ENCODE results near the gene MESD. TPM values are rescaled to one million over a fixed set of nuclear protein-coding genes. Genes with fewer than 3 reads are reported as not detected.

MESD gene
- total RNA-seq, 1 experiment from 2014 or later = 28.2 TPM

DNA sequence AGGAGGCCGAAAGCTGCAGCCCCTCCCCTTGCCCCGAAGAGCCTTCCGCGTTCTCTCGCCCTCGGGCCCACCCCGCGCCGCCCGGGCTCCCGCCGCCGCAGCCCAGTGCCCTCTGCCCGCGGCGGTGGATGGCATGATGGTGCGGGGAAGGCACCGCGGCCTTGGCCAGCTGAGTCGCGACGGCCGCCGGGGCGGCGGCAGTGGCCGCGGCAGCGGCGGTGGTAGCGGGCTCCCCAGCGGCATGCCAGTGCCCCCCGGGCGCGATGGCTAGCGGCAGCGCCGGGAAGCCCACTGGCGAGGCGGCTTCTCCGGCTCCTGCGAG, 12.4 kb upstream of the MESD start:
- ATAC-seq (peak; percentile 24), DNase-seq (ENCODE audit: low read depth, low spot score) (no peak)
- H3K27me3 ChIP-seq (ENCODE audit: control insufficient read depth, insufficient read depth, low read length) = no peaks in the 10 kb centered on the region
- H3K27ac ChIP-seq (ENCODE audit: low read length) = peak overlapping the region; percentile 55
- CTCF ChIA-PET = no interaction called here
- BruUV-seq (replicated peaks) = no TSS peak
- H3K4me3 ChIP-seq (ENCODE audit: low read depth in 2 of 2, low read length in 2 of 2) = peak overlapping the region; percentile 93 to 94
- H3K36me3 ChIP-seq (ENCODE audit: control insufficient read depth, insufficient read depth, low read length) = peaks cover 5% of the 10 kb centered on the region
- H3K4me1 ChIP-seq (ENCODE audit: control insufficient read depth, insufficient read depth, low read length) = peaks cover 35% of the 10 kb centered on the region
- intact Hi-C loops (cut with micrococcal nuclease; ENCODE audit: unreplicated experiment) = no loop called here
- in situ Hi-C loops (cut with HindIII; ENCODE audit: low pct_unique_long_range_greater_than_20kb, low sequenced_read_pairs) = no loop called here
- TF ChIP-seq, protein P1, sequence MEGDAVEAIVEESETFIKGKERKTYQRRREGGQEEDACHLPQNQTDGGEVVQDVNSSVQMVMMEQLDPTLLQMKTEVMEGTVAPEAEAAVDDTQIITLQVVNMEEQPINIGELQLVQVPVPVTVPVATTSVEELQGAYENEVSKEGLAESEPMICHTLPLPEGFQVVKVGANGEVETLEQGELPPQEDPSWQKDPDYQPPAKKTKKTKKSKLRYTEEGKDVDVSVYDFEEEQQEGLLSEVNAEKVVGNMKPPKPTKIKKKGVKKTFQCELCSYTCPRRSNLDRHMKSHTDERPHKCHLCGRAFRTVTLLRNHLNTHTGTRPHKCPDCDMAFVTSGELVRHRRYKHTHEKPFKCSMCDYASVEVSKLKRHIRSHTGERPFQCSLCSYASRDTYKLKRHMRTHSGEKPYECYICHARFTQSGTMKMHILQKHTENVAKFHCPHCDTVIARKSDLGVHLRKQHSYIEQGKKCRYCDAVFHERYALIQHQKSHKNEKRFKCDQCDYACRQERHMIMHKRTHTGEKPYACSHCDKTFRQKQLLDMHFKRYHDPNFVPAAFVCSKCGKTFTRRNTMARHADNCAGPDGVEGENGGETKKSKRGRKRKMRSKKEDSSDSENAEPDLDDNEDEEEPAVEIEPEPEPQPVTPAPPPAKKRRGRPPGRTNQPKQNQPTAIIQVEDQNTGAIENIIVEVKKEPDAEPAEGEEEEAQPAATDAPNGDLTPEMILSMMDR (IDR thresholded peaks at IDR 0.05) = no peak
- TF ChIP-seq POLR2AphosphoS5 (IDR thresholded peaks at IDR 0.05; ENCODE audit: low read depth, low read length) (no peak), SIN3A (IDR thresholded peaks at IDR 0.05; ENCODE audit: borderline replicate concordance, insufficient read depth, low read depth, low read length) (no peak), TCF7L2 (IDR thresholded peaks at IDR 0.05; ENCODE audit: low read depth, low read length) (no peak)
- TF ChIP-seq, protein P2, sequence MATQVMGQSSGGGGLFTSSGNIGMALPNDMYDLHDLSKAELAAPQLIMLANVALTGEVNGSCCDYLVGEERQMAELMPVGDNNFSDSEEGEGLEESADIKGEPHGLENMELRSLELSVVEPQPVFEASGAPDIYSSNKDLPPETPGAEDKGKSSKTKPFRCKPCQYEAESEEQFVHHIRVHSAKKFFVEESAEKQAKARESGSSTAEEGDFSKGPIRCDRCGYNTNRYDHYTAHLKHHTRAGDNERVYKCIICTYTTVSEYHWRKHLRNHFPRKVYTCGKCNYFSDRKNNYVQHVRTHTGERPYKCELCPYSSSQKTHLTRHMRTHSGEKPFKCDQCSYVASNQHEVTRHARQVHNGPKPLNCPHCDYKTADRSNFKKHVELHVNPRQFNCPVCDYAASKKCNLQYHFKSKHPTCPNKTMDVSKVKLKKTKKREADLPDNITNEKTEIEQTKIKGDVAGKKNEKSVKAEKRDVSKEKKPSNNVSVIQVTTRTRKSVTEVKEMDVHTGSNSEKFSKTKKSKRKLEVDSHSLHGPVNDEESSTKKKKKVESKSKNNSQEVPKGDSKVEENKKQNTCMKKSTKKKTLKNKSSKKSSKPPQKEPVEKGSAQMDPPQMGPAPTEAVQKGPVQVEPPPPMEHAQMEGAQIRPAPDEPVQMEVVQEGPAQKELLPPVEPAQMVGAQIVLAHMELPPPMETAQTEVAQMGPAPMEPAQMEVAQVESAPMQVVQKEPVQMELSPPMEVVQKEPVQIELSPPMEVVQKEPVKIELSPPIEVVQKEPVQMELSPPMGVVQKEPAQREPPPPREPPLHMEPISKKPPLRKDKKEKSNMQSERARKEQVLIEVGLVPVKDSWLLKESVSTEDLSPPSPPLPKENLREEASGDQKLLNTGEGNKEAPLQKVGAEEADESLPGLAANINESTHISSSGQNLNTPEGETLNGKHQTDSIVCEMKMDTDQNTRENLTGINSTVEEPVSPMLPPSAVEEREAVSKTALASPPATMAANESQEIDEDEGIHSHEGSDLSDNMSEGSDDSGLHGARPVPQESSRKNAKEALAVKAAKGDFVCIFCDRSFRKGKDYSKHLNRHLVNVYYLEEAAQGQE (IDR thresholded peaks at IDR 0.05; ENCODE audit: insufficient read depth in 1 of 2, low read depth in 2 of 2, low read length in 1 of 2) = no peak
- POLR2A ChIA-PET = no interaction called here
- H3K9me3 ChIP-seq (ENCODE audit: control insufficient read depth, insufficient read depth, low read depth, low read length) = no peaks in the 10 kb centered on the region

DNA sequence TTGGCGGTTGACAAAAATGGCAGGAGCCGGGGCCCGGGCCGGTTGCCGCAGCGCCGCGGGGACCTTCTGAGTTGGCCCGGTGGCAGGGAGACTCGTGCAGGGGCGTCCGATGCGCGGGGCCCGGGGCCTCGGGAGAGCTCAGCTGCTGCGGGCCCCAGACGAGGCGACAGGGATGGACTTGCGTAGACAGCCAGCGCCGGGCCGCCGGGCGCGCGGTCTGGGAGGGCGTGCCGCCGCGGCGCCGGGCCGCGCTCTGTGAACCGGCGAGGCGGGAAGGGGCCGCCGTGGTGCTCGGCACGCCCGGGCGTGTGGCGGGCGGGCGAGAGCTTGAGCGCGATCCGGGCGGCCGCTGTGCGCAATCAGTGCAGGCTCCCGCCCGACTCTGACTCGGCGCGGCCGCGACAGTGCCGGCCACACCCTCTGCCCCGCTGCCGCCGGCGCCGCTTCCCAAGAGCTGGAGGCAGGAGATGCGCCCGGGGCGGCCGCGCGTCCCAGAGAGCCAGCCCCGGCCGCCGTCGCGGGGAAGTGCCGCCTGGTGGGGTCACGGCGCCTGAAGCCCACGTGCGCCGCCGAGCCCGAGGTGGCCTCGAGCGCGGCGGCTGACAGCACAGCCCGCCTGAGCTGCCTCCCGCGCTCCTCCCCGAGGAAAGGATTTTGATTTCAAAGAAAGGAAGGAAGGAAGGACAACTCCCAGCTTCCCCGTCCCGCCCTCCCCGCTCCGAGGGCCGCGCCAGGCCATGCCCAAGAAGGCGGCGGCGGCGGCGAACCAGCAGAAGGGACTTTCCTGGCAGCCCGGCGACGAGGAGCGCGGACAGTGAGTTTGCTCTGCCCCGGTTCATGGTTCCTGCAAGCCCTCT, 11.8 kb upstream of the MESD start:
- DNase-seq (ENCODE audit: low read depth, low spot score) = no peak
- intact Hi-C loops (cut with micrococcal nuclease; ENCODE audit: unreplicated experiment) (no loop called here), in situ Hi-C loops (cut with HindIII; ENCODE audit: low pct_unique_long_range_greater_than_20kb, low sequenced_read_pairs) (no loop called here)
- H3K27ac ChIP-seq (ENCODE audit: low read length) = peak overlapping the region; percentile 96
- CTCF ChIA-PET = interaction anchor here (0.5 kb wide), 1 partner anchor 259 kb away, joined by 3 read pairs; no protein-coding TSS in a partner anchor
- peaks cover 33% of the 10 kb centered on the region for H3K4me1 ChIP-seq (ENCODE audit: control insufficient read depth, insufficient read depth, low read length)
- no peaks in the 10 kb centered on the region for H3K9me3 ChIP-seq (ENCODE audit: control insufficient read depth, insufficient read depth, low read depth, low read length)
- peak; percentile 71 for ATAC-seq
- peaks cover 5% of the 10 kb centered on the region for H3K36me3 ChIP-seq (ENCODE audit: control insufficient read depth, insufficient read depth, low read length)
- TF ChIP-seq POLR2AphosphoS5 (IDR thresholded peaks at IDR 0.05; ENCODE audit: low read depth, low read length) (no peak; the same call in 1 of the 2 replicates), TCF7L2 (IDR thresholded peaks at IDR 0.05; ENCODE audit: low read depth, low read length) (no peak), SIN3A (IDR thresholded peaks at IDR 0.05; ENCODE audit: borderline replicate concordance, insufficient read depth, low read depth, low read length) (no peak)
- TF ChIP-seq, protein P1 (IDR thresholded peaks at IDR 0.05) = no peak
- TF ChIP-seq, protein P2 (IDR thresholded peaks at IDR 0.05; ENCODE audit: insufficient read depth in 1 of 2, low read depth in 2 of 2, low read length in 1 of 2) = no peak
- no peaks in the 10 kb centered on the region for H3K27me3 ChIP-seq (ENCODE audit: control insufficient read depth, insufficient read depth, low read length)
- POLR2A ChIA-PET = no interaction called here
- BruUV-seq (replicated peaks) = no TSS peak
- peak overlapping the region; percentile 93 to 94 for H3K4me3 ChIP-seq (ENCODE audit: low read depth in 2 of 2, low read length in 2 of 2)
